Measurements from ENCODE around the gene SMYD3.

Gene SMYD3

DNA sequence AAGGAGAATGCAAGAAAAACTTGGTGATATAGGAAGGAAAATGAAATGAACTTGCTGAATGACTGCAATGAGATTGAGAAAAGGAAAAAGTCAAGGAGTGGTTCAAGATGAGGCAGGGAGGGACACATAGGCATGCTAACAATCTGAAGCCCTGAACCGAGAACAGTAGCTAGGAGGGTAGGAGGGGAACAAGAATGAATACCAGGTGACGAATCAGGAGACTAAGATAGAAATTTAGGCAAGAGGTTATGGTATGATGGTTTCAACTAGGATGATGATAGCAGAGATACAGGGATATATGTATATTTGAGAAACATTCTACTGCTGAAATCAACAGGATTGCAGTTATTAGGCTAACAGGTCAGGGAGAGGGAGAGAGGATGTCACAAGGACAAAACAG, 44.1 kb downstream of the SMYD3 start:
- DNase-seq: no peak

DNA sequence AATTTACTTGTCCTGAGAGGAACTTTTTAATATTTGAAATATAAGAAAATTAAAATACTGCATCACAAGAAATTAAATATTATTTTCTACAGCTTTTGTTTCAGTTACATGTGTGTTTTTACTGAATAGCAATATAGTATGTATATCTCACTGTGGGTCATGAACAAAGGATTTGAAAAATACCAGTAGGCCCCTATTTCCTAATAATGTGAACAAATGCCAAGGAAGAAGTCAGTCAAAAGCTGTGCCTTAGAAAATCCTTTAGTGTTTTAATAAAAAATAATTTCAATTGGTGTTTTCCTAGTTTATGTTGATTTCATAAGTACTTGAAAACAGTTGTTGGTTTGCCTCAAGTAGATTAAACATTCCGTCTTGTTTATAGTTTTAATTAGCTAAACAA, 46.7 kb downstream of the SMYD3 start:
- DNase-seq: no peak

DNA sequence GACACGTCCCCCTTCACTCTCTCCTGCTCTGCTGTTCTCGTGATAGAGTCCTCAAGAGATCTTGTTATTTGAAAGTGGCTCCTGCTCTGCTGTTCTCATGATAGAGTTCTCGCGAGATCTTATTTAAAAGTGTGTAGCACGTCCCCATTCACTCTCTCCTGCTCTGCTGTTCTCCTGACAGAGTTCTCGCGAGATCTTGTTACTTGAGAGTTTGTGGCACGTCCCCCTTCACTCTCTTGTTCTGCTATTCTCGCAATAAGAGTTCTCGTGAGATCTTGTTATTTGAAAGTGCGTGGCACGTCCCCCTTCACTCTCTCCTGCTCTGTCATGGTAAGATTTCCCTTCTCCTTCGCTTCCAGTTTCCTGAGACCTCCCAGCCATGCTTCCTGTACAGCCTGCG, 47.9 kb downstream of the SMYD3 start:
- no peak for DNase-seq

DNA sequence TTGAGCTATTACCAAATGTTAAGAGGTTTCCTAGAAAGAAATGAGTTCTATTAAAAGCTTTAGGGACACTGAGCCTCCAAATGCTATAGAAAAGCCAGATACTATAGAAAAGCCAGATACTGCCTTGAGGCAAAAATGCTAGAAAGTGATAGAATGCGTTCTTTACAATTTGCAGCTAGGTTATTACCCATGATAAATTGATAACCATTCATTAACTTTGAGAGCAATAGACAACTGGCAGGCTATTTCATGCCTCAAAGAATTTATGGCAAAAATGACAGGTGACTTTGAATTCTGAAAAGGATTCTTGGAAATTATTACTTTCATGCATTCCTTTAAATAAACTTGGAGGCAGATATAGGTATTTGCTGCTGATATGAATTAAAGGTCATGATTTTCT, 51.6 kb downstream of the SMYD3 start:
- no peak for DNase-seq

DNA sequence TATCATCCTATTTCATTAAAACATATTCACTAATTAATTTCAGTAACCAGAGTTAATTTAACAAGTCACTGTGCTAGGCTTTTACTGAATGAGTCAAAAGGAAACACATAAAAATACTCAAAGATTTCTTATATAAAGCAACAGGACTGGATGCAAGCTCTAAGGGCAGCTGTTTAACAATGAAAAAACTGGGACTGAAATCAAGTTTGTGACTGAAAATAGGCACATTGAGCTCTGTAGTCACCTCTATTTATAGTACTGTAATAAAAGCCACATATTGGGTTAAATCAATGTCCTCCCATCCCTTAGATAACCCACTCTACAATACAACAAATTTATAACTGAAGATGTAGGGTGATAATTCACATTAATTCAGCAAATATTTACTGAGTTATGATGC, 52.4 kb downstream of the SMYD3 start:
- no peak for DNase-seq

DNA sequence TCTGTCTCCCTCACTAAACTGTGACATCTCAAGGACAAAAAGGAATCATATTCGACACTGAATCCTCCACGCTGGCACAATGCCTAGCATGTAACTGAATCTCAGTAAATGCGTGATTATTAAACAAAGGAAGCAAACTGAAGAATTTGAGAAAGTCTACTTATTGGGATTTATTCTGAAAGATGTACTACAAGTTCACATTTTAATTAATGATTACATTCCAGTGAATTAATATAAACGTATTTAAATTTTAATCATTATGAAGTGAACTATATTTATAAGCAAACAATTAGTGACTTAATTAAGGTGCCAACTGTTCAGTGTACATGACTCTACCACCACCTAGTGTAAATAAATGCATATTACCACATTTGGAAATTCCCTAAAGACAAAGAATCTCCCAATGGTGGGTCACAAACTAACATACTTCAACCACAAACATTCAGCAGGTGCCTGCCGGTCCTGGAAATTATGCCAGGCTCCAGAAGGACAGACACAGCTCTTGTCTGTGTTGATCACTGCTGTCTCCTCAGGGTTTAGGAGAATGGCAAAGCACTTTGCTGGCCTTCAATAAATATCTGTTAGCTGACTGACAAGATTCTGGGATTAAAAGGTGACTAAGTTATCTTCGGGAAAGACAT, 56.3 kb downstream of the SMYD3 start:
- no peak for DNase-seq

DNA sequence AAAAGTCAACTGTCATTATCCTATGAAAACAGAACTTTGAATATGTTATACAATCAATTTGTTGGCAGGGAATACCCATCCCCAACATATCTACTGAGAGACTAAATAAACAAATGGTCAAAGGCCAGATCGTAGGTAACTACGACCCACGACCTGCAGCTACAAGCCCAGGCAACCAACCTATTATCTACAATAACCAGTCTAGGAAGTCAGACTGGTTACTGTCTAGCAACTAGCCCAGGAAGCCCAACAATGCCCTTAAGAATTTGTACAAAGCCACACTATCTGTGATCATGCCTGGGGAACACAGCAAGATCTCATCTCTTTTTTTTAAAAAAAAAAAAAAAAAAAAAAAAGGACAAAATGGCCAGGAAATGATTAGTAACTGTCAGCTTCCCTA, 58.7 kb downstream of the SMYD3 start:
- no peak for DNase-seq

DNA sequence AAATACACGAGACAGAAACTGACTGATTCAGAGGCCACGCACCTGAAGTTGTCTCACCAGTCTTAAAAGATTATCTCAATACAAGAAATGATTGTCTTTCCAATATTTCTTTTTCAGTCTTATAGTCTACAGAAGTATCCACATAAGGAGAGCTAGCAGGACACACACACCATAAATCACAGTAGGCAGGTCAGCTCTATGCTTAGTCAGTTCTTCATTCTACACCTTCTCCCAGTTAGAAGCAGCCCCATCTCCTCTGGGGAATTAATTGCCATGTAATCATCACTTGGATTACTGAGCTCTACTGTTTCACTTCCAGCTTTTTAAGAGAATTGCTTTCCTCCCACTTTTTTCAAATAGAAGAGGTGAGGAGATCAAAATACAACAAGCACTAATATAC, 59.6 kb downstream of the SMYD3 start:
- DNase-seq: no peak

DNA sequence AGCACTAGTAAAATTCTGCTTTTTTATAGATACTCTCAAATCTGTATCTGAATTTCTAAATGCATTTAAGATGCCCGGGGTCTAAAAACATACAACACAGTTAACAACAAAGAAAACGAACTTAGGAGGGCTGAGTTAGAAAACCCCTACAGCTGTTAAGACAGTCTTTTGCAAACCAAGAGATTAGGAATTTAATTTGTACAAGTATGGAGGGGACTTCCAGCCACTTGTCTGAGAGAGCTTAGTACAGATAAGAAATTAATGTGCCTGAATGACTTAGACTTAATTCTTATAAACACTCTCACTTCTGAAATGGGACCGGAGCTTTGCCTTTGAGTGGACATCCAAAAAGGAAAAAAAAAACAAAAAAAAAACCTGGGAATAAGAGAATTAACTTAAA, 61.6 kb downstream of the SMYD3 start:
- no peak for DNase-seq

DNA sequence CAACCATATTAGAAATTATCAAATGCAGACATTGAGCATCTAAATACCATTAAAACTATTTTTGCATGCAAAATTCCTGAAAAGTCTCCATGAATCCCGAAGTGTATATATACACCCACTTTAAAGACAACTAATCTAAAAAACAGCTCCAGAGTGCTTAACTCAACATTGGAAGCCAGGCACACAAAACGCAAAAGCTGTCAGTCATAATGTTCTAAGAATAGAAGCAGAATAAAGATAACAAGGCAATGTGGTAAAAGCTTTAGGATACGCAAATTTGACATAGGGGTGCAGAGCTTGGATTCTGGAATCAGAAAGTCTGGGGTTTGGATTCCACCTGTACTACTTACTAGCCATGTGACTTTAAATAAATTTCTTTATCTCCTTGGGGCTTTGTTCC, 62.5 kb downstream of the SMYD3 start:
- no peak for DNase-seq

DNA sequence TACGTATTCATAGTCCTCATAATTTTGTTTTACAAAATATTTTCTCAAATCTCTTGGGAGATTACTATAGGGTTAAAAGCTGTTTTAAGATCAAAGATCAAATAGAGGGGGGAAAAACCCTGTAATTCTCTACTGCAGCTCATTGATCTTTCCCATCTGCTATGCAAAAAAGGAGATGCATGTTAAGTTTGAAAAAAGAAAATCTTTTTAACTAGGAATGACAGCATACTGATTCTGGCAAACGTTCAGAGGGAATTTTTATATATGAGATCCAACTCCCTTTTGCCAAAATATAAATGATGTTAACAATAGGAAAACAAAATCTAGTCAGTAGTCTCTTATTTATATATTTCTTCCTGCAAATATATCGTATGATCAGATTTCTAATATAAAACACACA, 69.1 kb downstream of the SMYD3 start:
- no peak for DNase-seq

DNA sequence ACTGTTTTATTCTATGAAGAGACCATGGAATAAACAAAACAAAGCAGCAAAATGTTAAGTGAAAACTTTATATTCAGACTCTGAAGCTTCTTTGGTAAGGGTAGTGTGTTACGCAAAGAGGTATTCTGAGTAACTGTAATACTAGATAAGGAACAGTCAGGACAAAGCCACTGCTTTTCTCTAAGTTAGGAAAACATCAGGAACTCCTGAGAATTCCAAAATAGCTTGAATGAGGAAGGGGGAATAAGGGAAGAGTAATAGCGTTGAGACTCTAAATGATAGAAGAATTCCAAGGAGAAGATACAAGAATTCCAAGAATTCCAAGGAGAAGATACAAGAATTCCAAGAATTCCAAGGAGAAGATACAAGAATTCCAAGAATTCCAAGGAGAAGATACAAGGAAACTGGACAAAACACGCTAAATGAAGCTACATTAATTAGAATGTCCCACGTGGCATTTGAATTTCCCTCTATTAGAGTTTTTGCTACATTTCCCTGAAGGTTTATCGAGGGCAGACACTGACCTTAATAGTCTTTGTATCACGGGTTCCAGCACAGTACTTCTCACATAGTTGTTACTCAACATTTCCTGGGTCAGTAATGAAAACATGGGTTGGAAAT, 71.5 kb downstream of the SMYD3 start:
- DNase-seq: no peak

DNA sequence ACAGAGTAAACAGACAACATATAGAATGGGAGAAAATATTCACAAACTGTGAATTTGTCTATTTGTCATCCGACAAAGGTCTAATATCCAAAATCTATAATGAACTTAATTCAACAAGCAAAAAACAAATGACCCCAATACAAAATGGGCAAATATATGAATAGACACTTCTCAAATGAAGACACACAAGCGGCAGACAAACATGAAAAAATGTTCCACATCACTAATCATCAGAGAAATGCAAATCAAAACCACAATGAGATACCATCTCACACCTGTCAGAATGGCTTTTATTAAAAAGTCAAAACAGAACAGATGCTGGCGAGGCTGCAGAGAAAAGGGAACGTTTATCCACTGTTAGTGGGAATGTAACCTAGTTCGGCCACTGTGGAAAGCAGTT, 72.7 kb downstream of the SMYD3 start:
- DNase-seq: no peak

DNA sequence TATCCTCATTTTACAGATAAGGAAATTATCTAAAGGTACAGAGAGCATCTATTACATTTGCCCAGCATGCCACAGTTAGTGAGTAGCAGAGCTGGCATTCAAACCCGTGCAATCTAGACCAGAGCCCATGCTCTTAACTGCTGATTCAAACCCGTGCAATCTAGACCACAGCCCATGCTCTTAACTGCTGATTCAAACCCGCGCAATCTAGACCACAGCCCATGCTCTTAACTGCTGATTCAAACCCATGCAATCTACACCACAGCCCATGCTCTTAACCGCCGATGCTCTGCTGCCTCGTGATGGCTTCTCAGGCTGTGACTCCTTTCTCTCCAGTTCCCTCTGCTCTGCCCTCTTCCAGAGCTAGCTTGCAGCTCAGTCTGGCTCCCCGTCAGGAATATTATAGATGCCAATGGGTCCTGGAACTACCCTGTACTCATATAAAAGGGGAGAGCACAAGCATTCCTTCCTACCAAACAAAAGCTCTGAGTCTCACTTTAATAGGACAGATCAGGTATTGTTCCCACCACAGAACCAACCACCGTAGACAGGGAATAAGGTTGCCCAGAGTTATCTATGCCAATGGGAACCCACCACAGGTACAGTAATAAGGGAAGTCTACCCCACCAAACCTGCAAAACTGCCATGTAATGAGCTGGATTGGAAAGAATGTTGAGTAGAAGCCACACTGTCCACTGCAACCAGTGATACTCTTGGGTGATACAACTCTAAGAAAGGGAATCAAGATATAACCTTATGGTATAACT, 78.4 kb downstream of the SMYD3 start:
- DNase-seq: peak; percentile 3

DNA sequence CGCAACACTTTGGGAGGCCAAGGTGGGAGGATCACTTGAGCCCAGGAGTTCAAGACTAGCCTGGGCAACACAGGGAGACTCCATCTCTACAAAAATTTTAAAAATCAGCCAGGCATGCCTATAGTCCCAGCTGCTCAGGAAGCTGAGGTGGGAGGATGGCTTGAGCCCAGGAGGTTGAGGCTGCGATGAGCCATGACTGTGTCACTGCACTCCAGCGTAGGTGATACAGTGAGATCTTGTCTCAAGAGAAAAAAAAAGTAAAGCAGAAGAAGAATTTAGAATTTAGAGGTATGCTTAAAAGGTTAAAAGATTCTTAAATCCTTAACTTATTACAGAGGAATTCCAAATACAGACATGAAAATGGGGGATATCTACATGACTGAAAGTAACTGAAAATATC, 79.5 kb downstream of the SMYD3 start:
- DNase-seq: no peak

DNA sequence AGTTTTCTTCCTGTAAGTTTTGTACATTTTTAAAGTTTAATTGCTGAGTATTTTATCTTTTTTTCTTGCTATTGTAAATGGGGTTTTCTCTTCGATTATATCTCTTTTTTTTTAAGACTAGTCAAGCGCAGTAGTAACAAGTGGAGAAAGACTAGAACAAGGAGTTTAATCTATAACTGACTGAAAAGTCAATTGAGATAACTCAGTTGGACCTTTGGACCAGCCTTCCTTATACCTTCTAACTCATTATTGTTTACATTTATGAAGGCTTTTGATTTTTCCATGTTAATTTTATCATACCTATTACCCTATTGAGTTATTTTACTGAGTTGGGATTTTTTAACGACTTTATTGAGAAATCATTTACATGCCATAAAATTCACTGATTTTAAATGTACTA, 81.2 kb downstream of the SMYD3 start:
- DNase-seq: no peak

DNA sequence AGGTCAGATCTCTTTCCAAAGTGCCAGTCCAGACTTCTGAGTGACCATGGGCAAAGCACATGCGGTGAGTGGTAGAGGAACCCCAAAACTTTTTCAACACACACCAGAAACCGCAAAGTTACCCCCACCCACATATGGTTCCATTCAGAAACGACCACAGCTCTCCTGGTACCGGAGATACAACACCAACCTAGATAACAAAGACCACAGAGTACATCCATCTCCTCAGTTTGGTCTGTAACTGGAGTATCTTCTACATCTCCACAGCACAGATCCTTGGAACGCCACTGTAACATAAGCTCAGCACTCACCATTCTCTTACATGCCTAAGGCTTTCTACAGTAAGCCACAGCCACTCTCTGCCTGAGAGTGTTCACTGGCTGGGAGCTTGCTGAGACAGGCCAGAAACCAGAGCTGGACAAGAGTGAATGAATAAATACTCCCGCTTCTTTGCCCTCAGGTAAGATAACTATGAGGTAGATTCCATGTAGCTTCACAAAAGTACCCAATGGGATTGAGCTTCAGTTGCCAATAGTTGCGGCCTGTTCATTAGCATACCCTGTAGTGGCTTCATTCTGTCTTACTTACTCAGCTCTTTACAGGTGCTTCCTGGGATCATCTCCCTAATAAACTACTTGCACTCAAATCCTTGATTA, 81.8 kb downstream of the SMYD3 start:
- DNase-seq: no peak

DNA sequence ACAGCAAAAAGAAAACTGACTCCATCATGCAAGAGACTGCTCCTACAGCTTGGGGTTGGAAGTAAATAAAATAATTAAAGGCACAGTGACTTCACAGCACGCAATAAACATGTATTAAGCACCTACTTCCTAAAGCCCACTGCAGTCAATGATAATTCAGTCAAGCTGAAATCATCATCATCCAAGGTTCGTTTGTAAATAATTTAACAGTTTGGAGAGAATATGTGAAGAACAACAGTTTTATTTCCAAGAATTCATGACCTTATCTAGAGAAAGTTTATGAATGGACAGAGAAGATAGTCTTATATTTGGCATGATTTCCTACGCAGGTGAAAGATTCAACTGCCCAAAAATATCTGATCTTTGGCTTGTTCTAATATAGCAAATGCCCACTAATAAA, 86.8 kb downstream of the SMYD3 start:
- no peak for DNase-seq

DNA sequence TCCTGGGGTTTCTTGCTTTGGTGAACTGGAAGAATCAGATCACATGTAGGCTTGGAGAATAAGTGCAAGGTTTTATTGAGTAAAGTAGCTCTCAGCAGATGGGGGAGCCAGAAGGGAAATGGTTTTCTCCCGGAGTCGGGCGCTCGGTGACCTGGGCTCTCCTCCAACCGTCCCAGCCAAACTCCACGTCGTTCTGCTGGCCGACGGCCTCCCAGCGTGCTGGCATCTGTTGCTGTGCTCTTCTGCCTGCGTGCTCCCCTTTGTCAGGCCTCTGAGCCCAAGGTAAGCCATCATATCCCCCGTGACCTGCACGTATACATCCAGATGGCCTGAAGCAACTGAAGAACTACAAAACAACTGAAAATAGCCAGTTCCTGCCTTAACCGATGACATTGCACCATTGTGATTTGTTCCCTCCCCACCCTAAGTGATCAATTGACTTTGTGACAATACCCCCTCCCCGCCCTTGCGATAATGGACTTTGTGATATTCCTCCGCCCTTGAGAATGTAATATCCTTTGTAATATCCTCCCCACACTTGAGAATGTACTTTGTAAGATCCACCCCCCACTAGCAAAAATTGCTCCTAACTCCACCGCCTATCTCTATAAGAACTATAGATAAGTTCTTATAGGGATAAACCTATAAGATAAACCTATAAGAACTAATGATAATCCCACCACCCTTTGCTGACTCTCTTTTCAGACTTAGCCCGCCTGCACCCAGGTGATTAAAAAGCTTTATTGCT, 88.3 kb downstream of the SMYD3 start:
- DNase-seq: no peak

DNA sequence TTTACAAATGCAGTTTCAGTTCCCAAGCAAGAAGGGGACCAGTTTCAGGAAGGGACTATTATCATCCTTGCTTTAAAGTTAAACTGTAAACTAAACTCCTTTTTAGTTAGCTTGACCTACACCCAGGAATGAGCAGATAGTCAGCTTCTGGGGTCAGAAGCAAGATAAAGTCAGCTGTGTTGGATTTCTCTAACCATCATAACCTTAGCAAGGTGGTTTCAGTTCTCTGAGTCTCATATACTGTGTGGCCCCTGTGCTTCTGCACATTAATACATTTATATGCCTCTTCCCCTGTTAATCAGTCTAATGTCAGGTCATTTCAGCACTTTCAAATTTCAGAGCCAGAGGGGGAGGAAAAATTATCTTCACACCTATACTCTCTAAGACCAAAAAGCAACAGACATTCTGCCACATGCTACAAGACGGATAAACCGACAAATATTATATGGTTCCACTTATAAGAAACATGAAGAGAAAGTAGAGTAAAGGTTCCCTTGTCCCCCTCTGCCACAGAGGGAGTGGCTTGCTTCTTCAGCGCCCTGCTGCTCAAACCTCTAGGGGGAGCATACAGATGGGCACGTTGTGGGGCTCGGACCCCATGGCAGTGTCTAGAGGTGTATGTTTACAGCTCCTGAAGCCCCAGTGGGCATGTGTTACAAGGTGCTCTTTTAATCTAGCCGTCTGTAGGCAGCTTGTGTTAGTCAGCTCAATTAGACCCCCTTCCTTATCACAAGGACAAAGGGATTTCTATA, 89.1 kb downstream of the SMYD3 start:
- DNase-seq: no peak

DNA sequence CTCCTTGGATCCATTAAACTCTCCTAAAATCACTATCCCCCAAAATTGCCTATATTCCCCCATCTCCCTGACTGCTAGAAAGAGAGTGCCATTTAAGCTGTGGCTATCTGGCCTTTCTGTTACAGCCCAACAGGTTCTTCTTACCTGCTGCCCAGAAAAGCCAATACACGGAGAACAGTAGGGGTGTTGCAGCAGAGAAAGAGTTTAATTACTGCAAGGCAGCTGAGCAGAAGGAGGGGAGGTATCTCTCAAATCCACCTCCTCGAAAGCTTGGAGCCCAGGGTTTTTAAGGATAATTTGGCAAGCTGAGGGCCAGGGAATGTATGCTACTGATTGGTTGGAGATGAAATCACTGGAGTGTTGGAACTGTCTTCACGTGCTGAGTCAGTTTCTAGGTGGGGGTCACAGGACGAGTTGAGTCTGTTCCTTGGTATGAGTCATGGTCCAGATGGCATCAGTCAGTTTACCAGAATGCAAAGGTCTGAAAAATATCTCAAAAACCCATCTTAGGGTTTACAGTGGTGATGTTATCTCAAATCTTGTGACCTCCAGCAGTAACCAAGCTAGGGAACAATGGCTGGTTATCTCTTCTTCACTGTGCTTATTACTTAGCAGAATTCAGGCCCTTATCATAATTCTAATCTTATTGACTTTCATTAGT, 89.8 kb downstream of the SMYD3 start:
- no peak for DNase-seq

DNA sequence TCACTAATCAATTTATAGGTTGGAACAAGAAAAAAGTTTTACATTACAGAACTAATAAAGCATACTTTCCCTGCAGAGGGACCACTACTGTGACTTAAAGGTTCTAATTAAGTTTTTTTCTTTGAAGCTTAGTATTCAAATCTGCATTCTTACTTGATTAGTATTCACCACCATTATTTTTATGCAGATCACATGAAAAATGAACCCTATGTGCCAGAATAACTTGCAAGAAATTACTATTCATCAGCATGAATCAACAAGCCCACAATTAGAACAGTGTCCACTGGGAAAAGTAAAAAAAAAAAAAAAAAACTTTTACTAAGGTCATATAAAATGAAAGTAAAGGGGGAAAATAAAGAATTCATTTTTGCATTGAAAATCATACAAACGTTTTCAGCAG, 90.8 kb downstream of the SMYD3 start:
- DNase-seq: no peak
